ENCODE results near the gene C1QTNF7.

DNA sequence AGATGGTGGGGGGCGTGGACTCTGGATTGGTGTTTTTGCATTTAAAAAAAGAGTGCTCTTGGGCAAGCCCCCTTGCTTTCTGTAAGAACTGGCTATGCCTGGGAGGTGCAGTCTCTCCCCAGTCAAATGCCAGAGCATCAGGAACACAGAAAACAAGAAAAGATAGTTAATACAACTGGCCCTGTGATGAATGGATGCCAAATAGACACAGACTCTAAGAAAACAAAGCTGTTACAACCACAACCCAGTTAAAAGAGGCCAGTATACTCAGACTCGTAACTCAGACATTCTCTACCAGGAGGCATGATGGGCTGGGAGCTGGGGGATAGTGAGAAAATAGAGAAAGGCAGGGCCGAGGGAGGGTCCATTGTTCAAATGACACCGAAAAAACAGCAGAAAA lies 32.5 kb upstream of the C1QTNF7 start:
- no peak for TF ChIP-seq CTCF (IDR thresholded peaks at IDR 0.05; ENCODE audit: low read depth, low read length)
- no peak for TF ChIP-seq EZH2phosphoT487 (IDR thresholded peaks at IDR 0.05; ENCODE audit: low read depth)

Data from OCI-LY3 (cell line).